SK-N-SH (cell line): ENCODE results near the gene PGP.

ENCODE experiments used
- CTCF ChIP-seq: fragments of 200-600 bp; sonication (generic); IDR thresholded peaks from 2 replicates; pipeline ENCODE4 v1.6.1; 2017; ENCODE audit warnings: antibody characterized with exemption, mild to moderate bottlenecking, moderate library complexity
- ELF1 ChIP-seq: IDR thresholded peaks from 2 replicates; pipeline ENCODE4 v1.4.0; 2012
- RAD21 ChIP-seq: IDR thresholded peaks from 2 replicates; pipeline ENCODE4 v1.6.1; 2012; ENCODE audit warnings: mild to moderate bottlenecking, low read length
- SIN3A ChIP-seq: IDR thresholded peaks from 2 replicates; pipeline ENCODE4 v1.6.1; 2012; ENCODE audit warnings: low read depth, mild to moderate bottlenecking, low read length, moderate library complexity, borderline replicate concordance
- USF1 ChIP-seq: IDR thresholded peaks from 2 replicates; pipeline ENCODE4 v1.4.0; 2012; ENCODE audit warnings: low read depth, borderline replicate concordance

GRCh38 chr16:2172688-2173335 lies 41.8 kb downstream of the PGP start:
- no peak for TF ChIP-seq RAD21
- no peak for TF ChIP-seq USF1
- TF ChIP-seq ELF1: no peak
- TF ChIP-seq CTCF: no peak
- no peak for TF ChIP-seq SIN3A
